Measurements from ENCODE around the gene RNF31. TPM values are rescaled to one million over a fixed set of nuclear protein-coding genes. Genes with fewer than 3 reads are reported as not detected.

Gene RNF31
- total and polyA plus RNA-seq, 2 of the 13 experiments (the other 11 are each of a cell fraction or from before 2014, with no cell fraction given): 48.2 to 86.8 TPM

DNA sequence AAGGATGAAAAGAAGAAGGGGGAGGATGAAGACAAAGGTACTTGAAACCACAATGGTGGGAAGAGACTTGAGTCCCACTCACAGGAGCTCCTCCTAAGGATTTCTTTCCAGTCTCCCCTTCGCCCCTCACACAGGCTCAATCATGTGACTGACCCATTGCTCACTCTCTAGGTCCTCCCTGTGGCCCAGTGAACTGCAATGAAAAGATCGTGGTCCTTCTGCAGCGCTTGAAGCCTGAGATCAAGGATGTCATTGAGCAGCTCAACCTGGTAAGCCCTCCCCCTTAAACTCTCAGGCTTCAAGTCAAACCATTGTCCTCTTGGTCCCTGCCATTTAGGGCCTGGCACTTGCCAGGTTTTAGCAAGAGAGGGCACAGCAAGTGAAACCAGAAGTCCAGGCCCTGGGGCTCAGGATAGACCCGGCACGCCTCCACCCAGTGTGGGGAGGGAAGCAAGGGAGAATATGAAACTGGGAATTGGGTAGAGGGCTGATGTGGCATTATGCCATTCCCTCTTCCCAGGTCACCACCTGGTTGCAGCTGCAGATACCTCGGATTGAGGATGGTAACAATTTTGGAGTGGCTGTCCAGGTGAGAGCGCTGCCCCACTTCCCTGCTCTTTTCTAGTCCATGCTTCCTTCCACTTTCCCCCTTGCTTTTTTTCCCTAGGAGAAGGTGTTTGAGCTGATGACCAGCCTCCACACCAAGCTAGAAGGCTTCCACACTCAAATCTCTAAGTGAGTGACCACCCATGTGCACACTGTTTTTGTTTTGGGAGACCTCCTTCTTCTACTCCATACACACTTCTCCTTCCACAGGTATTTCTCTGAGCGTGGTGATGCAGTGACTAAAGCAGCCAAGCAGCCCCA lies 9.5 kb upstream of the RNF31 start (continued):
- no peak for TF ChIP-seq JUN (CRISPR knock-in tag; IDR thresholded peaks at IDR 0.05)
- TF ChIP-seq ZNF839 (CRISPR knock-in tag; IDR thresholded peaks at IDR 0.05; ENCODE audit: borderline replicate concordance): peak; percentile 46; the same call in 1 of the 2 replicates
- no peak for TF ChIP-seq TBL1XR1 (IDR thresholded peaks at IDR 0.05; ENCODE audit: borderline replicate concordance, low read length, partially characterized antibody)
- TF ChIP-seq FLYWCH1 (CRISPR knock-in tag; IDR thresholded peaks at IDR 0.05): no peak
- TF ChIP-seq, protein P1, sequence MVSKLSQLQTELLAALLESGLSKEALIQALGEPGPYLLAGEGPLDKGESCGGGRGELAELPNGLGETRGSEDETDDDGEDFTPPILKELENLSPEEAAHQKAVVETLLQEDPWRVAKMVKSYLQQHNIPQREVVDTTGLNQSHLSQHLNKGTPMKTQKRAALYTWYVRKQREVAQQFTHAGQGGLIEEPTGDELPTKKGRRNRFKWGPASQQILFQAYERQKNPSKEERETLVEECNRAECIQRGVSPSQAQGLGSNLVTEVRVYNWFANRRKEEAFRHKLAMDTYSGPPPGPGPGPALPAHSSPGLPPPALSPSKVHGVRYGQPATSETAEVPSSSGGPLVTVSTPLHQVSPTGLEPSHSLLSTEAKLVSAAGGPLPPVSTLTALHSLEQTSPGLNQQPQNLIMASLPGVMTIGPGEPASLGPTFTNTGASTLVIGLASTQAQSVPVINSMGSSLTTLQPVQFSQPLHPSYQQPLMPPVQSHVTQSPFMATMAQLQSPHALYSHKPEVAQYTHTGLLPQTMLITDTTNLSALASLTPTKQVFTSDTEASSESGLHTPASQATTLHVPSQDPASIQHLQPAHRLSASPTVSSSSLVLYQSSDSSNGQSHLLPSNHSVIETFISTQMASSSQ (IDR thresholded peaks at IDR 0.05; ENCODE audit: low read depth): no peak
- TF ChIP-seq, protein P1 (CRISPR knock-in tag; IDR thresholded peaks at IDR 0.05; ENCODE audit: borderline replicate concordance): no peak
- no peak for TF ChIP-seq ZMAT3 (CRISPR knock-in tag; conservative IDR thresholded peaks at IDR 0.05)
- TF ChIP-seq ERF (CRISPR knock-in tag; IDR thresholded peaks at IDR 0.05): no peak
- TF ChIP-seq PPARG (CRISPR knock-in tag; conservative IDR thresholded peaks at IDR 0.05): 0 out of 2 replicates have a peak, but pooled peaks have one; percentile 8
- TF ChIP-seq NFRKB (IDR thresholded peaks at IDR 0.05): no peak
- TF ChIP-seq ZNF484 (CRISPR knock-in tag; IDR thresholded peaks at IDR 0.05; ENCODE audit: borderline replicate concordance, low read depth): no peak
- TF ChIP-seq, protein P2, sequence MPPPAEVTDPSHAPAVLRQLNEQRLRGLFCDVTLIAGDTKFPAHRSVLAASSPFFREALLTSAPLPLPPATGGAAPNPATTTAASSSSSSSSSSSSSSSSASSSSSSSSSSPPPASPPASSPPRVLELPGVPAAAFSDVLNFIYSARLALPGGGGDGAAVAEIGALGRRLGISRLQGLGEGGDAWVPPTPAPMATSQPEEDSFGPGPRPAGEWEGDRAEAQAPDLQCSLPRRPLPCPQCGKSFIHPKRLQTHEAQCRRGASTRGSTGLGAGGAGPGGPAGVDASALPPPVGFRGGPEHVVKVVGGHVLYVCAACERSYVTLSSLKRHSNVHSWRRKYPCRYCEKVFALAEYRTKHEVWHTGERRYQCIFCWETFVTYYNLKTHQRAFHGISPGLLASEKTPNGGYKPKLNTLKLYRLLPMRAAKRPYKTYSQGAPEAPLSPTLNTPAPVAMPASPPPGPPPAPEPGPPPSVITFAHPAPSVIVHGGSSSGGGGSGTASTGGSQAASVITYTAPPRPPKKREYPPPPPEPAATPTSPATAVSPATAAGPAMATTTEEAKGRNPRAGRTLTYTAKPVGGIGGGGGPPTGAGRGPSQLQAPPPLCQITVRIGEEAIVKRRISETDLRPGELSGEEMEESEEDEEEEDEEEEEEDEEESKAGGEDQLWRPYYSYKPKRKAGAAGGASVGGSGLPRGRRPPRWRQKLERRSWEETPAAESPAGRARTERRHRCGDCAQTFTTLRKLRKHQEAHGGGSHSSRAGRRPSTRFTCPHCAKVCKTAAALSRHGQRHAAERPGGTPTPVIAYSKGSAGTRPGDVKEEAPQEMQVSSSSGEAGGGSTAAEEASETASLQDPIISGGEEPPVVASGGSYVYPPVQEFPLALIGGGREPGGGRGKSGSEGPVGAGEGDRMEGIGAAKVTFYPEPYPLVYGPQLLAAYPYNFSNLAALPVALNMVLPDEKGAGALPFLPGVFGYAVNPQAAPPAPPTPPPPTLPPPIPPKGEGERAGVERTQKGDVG (CRISPR knock-in tag; IDR thresholded peaks at IDR 0.05; ENCODE audit: borderline replicate concordance): 0 out of 2 replicates have a peak, but pooled peaks have one; percentile 22
- TF ChIP-seq SRY (CRISPR knock-in tag; IDR thresholded peaks at IDR 0.05): no peak
- no peak for TF ChIP-seq CHCHD3 (CRISPR knock-in tag; IDR thresholded peaks at IDR 0.05)
- TF ChIP-seq FOXJ3 (CRISPR knock-in tag; IDR thresholded peaks at IDR 0.05; ENCODE audit: borderline replicate concordance): no peak
- TF ChIP-seq, protein P3, sequence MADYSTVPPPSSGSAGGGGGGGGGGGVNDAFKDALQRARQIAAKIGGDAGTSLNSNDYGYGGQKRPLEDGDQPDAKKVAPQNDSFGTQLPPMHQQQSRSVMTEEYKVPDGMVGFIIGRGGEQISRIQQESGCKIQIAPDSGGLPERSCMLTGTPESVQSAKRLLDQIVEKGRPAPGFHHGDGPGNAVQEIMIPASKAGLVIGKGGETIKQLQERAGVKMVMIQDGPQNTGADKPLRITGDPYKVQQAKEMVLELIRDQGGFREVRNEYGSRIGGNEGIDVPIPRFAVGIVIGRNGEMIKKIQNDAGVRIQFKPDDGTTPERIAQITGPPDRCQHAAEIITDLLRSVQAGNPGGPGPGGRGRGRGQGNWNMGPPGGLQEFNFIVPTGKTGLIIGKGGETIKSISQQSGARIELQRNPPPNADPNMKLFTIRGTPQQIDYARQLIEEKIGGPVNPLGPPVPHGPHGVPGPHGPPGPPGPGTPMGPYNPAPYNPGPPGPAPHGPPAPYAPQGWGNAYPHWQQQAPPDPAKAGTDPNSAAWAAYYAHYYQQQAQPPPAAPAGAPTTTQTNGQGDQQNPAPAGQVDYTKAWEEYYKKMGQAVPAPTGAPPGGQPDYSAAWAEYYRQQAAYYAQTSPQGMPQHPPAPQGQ (CRISPR knock-in tag; IDR thresholded peaks at IDR 0.05; ENCODE audit: borderline replicate concordance): no peak
- no peak; the same call in 1 of the 2 replicates for TF ChIP-seq SPEN (CRISPR knock-in tag; IDR thresholded peaks at IDR 0.05; ENCODE audit: low read depth)
- TF ChIP-seq HCFC1 (IDR thresholded peaks at IDR 0.05; ENCODE audit: low read depth, low read length): no peak
- no peak for TF ChIP-seq TP53 (CRISPR knock-in tag; conservative IDR thresholded peaks at IDR 0.05)
- no peak for TF ChIP-seq ZNF7 (CRISPR knock-in tag; IDR thresholded peaks at IDR 0.05)

Measured in HepG2 (cell line).